Loucy (cell line): ENCODE results near the gene CIB4.

Experiments used
- H2AFZ ChIP-seq: fragments of 200-600 bp; sonication (generic); 2 replicates; pipeline ENCODE4 v1.6.0; 2016; ENCODE audit warnings: antibody characterized with exemption, mild to moderate bottlenecking, low read length, moderate library complexity
- H3F3A ChIP-seq: fragments of 200-600 bp; 2 replicates; pipeline ENCODE4 v1.6.0; 2016; ENCODE audit warnings: antibody characterized with exemption, low read depth, mild to moderate bottlenecking
- H3K27me3 ChIP-seq: fragments of 200-600 bp; sonication (generic); 2 replicates; pipeline ENCODE4 v1.6.1; 2014; ENCODE audit warnings: low read length, mild to moderate bottlenecking; ENCODE audit not compliant: insufficient read depth, poor library complexity, severe bottlenecking
- H3K36me3 ChIP-seq: fragments of 200-600 bp; sonication (generic); 2 replicates; pipeline ENCODE4 v1.6.1; 2016; ENCODE audit warnings: low read length; ENCODE audit not compliant: insufficient read depth
- H3K4me1 ChIP-seq: fragments of 200-600 bp; sonication (generic); 2 replicates; pipeline ENCODE4 v1.5.1; 2014; ENCODE audit warnings: low read length, mild to moderate bottlenecking; ENCODE audit not compliant: insufficient read depth, poor library complexity, severe bottlenecking
- H3K4me2 ChIP-seq: fragments of 200-600 bp; sonication (generic); 2 replicates; pipeline ENCODE4 v1.6.0; 2014; ENCODE audit warnings: antibody characterized with exemption, low read length, low read depth, mild to moderate bottlenecking; ENCODE audit not compliant: poor library complexity, severe bottlenecking
- H3K4me3 ChIP-seq: fragments of 200-600 bp; sonication (generic); 2 replicates; pipeline ENCODE4 v1.5.1; 2014; ENCODE audit warnings: low read length, mild to moderate bottlenecking, mixed read lengths; ENCODE audit not compliant: poor library complexity, severe bottlenecking
- H3K79me2 ChIP-seq: fragments of 200-600 bp; sonication (generic); 2 replicates; pipeline ENCODE4 v1.6.1; 2014; ENCODE audit warnings: low read length; ENCODE audit not compliant: insufficient read depth
- H3K9ac ChIP-seq: fragments of 200-600 bp; sonication (generic); 2 replicates; pipeline ENCODE4 v1.6.0; 2014; ENCODE audit warnings: mild to moderate bottlenecking, low read depth, low read length, moderate library complexity; ENCODE audit not compliant: poor library complexity, severe bottlenecking
- H3K9me2 ChIP-seq: fragments of 200-600 bp; sonication (generic); replicated peaks from 2 replicates; pipeline ENCODE4 v1.6.1; 2016; ENCODE audit warnings: low read depth, low read length, mixed read lengths
- H3K9me3 ChIP-seq: fragments of 200-600 bp; sonication (generic); 2 replicates; pipeline ENCODE4 v1.6.1; 2014; ENCODE audit warnings: mild to moderate bottlenecking, antibody characterized with exemption, low read length, low read depth; ENCODE audit not compliant: insufficient read depth
- H4K20me1 ChIP-seq: fragments of 200-600 bp; sonication (generic); 2 replicates; pipeline ENCODE4 v1.6.0; 2014; ENCODE audit warnings: antibody characterized with exemption, low read length, mild to moderate bottlenecking; ENCODE audit not compliant: insufficient read depth, poor library complexity, severe bottlenecking
- EZH2phosphoT487 ChIP-seq: fragments of 200-600 bp; IDR thresholded peaks from 2 replicates; pipeline ENCODE4 v1.6.1; 2018; ENCODE audit warnings: antibody characterized with exemption, mild to moderate bottlenecking, moderate library complexity, borderline replicate concordance
- TF ChIP-seq, protein P1 (sequence below): fragments of 200-600 bp; sonication (generic); conservative IDR thresholded peaks from 2 replicates; pipeline ENCODE4 v1.5.1; 2014; ENCODE audit warnings: mild to moderate bottlenecking, antibody characterized with exemption, low read length

Gene CIB4

GRCh38 chr2:26640781-26641564 lies at the start of gene CIB4:
Gene CIB4 (minus strand): TSS chr2:26641366. CDS start chr2:26641314, 52 bp downstream.
- Histone ChIP-seq H3K27me3 (no peaks in the 10 kb centered on the region), H3K4me1 (no peaks in the 10 kb centered on the region), H3K4me2 (no peak within 1 kb of the TSS), H3K79me2 (no peaks in the 10 kb centered on the region), H3F3A (no peaks in the 10 kb centered on the region), H3K4me3 (no peak within 1 kb of the TSS), H3K36me3 (no peaks in the 10 kb centered on the region), H4K20me1 (no peaks in the 10 kb centered on the region), H2AFZ (peak within 1 kb of the TSS; percentile 34; the same call in 1 of the 2 replicates), H3K9me2 (no peaks in the 10 kb centered on the region), H3K9ac (no peak within 1 kb of the TSS), H3K9me3 (no peaks in the 10 kb centered on the region)
- TF ChIP-seq EZH2phosphoT487, result no peak
- TF ChIP-seq, protein P1, sequence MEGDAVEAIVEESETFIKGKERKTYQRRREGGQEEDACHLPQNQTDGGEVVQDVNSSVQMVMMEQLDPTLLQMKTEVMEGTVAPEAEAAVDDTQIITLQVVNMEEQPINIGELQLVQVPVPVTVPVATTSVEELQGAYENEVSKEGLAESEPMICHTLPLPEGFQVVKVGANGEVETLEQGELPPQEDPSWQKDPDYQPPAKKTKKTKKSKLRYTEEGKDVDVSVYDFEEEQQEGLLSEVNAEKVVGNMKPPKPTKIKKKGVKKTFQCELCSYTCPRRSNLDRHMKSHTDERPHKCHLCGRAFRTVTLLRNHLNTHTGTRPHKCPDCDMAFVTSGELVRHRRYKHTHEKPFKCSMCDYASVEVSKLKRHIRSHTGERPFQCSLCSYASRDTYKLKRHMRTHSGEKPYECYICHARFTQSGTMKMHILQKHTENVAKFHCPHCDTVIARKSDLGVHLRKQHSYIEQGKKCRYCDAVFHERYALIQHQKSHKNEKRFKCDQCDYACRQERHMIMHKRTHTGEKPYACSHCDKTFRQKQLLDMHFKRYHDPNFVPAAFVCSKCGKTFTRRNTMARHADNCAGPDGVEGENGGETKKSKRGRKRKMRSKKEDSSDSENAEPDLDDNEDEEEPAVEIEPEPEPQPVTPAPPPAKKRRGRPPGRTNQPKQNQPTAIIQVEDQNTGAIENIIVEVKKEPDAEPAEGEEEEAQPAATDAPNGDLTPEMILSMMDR, result no peak

GRCh38 chr2:26687801-26688200 lies 46.6 kb upstream of the CIB4 start:
- no peaks in the 10 kb centered on the region for H3K79me2 ChIP-seq
- no peaks in the 10 kb centered on the region for H3K27me3 ChIP-seq
- H3K4me3 ChIP-seq, result no peak overlapping the region
- no peak overlapping the region for H3K4me2 ChIP-seq
- no peaks in the 10 kb centered on the region for H3K4me1 ChIP-seq
- no peaks in the 10 kb centered on the region for H3K9me3 ChIP-seq
- H3K9ac ChIP-seq, result no peak overlapping the region
- TF ChIP-seq, protein P1, result no peak
- no peak for TF ChIP-seq EZH2phosphoT487
- H3K36me3 ChIP-seq, result no peaks in the 10 kb centered on the region
- H4K20me1 ChIP-seq, result no peaks in the 10 kb centered on the region
- no peaks in the 10 kb centered on the region for H3F3A ChIP-seq
- no peaks in the 10 kb centered on the region for H3K9me2 ChIP-seq
- H2AFZ ChIP-seq, result no peak overlapping the region

GRCh38 chr2:26687328-26687727 lies 46.2 kb upstream of the CIB4 start:
- Histone ChIP-seq H3F3A (no peaks in the 10 kb centered on the region), H3K79me2 (no peaks in the 10 kb centered on the region), H3K9me3 (no peaks in the 10 kb centered on the region), H3K4me2 (no peak overlapping the region), H3K36me3 (no peaks in the 10 kb centered on the region), H2AFZ (no peak overlapping the region), H3K4me3 (no peak overlapping the region), H3K4me1 (no peaks in the 10 kb centered on the region), H3K27me3 (no peaks in the 10 kb centered on the region), H3K9me2 (no peaks in the 10 kb centered on the region), H3K9ac (no peak overlapping the region), H4K20me1 (no peaks in the 10 kb centered on the region)
- TF ChIP-seq, protein P1, result no peak
- TF ChIP-seq EZH2phosphoT487, result no peak
